Stimulated activated CD4-positive, alpha-beta T cell treated with anti-CD3 and anti-CD28 coated beads, Interleukin-15, amount 100 ng/mL, for 48 hours (primary cell): ENCODE measurements around the gene LSM2.
A peak's percentile ranks its signal among the peaks of the same experiment; 100 is the strongest.
"Not testable (repeated sequence)": the region's sequence is repeated elsewhere in the genome, so short reads cannot be mapped to it uniquely, and the experiment has no call there.

ENCODE experiments used
- DNase-seq, 2 donors: peaks; one replicate each; pipeline ENCODE4 v3.0.0-alpha.2; 2020; ENCODE audit warnings: low read depth in 2 of 2

Gene LSM2

GRCh38 chr6:31797588-31797987 is 9.2 kb downstream of the LSM2 start:
- no peak for DNase-seq

GRCh38 chr6:31796993-31797385 is 9.8 kb downstream of the LSM2 start:
- DNase-seq, result no peak

- DNase-seq, result peak; percentile 75 to 78
Measured at GRCh38 chr6:31795616-31796298, 11.0 kb downstream of the LSM2 start, which contains the start of gene VARS1. VARS1 (minus strand) TSS chr6:31795752; CDS start chr6:31795217, 535 bp downstream.

- DNase-seq, result no peak
Measured at GRCh38 chr6:31794866-31795615, 11.7 kb downstream of the LSM2 start.

- DNase-seq, result no peak
Measured at GRCh38 chr6:31794294-31794865, 12.4 kb downstream of the LSM2 start.

GRCh38 chr6:31793927-31794245 is 12.9 kb downstream of the LSM2 start:
- not testable (repeated sequence) for DNase-seq

- no peak for DNase-seq
Measured at GRCh38 chr6:31792761-31793171, 14.0 kb downstream of the LSM2 start.

- DNase-seq, result no peak
Measured at GRCh38 chr6:31792090-31792374, 14.7 kb downstream of the LSM2 start.

- no peak for DNase-seq
Measured at GRCh38 chr6:31791324-31792089, 15.3 kb downstream of the LSM2 start.

- DNase-seq, result no peak
Measured at GRCh38 chr6:31785475-31785874, 21.3 kb downstream of the LSM2 start.

GRCh38 chr6:31784098-31784925 is 22.5 kb downstream of the LSM2 start:
- no peak for DNase-seq

GRCh38 chr6:31782126-31782855 is 24.5 kb downstream of the LSM2 start:
- no peak for DNase-seq

- no peak for DNase-seq
Measured at GRCh38 chr6:31781244-31782125, 25.3 kb downstream of the LSM2 start.

- DNase-seq, result no peak
Measured at GRCh38 chr6:31780507-31781243, 26.1 kb downstream of the LSM2 start.

GRCh38 chr6:31779908-31780307 is 26.9 kb downstream of the LSM2 start:
- no peak for DNase-seq

- DNase-seq, result no peak
Measured at GRCh38 chr6:31778999-31779885, 27.5 kb downstream of the LSM2 start.

GRCh38 chr6:31778193-31778592 is 28.6 kb downstream of the LSM2 start:
- no peak for DNase-seq

GRCh38 chr6:31777667-31778050 is 29.1 kb downstream of the LSM2 start:
- DNase-seq, result no peak
